Measurements from ENCODE around the gene PRRG2.

The PRRG2 gene

GRCh38 chr19:49554701-49555181 is 26.4 kb upstream of the PRRG2 start:
- Histone ChIP-seq H3K4me3 (ENCODE audit: low read depth, low read length) (no peak overlapping the region), H3K27ac (ENCODE audit: extremely low read depth, low read depth, low read length) (no peak overlapping the region), H3K9me3 (ENCODE audit: control insufficient read depth, insufficient read depth, low read depth, low read length) (no peaks in the 10 kb centered on the region), H3K4me1 (ENCODE audit: control insufficient read depth, insufficient read depth, low read length) (no peaks in the 10 kb centered on the region), H3K36me3 (ENCODE audit: control insufficient read depth in 2 of 2, insufficient read depth in 1 of 2, low read length in 2 of 2) (peaks cover 33 to 53% of the 10 kb centered on the region in 2 experiments)
- ChIA-PET POLR2A (interaction anchor here (0.5 to 1.3 kb wide), 2 partner anchors 25 to 901 kb away, joined by 3 to 4 read pairs; no protein-coding TSS in a partner anchor), CTCF (interaction anchor here (10.6 to 11.7 kb wide), 2 partner anchors 17 to 48 kb away, joined by 99 to 299 read pairs; no protein-coding TSS in a partner anchor)
- TF ChIP-seq ZNF571 (tag by site-specific recombination; IDR thresholded peaks at IDR 0.05) (no peak), ZNF549 (tag by site-specific recombination; IDR thresholded peaks at IDR 0.05) (no peak), SCRT2 (tag by site-specific recombination; IDR thresholded peaks at IDR 0.05) (peak; percentile 43; the same call in 1 of the 2 replicates), CTCF (tag by site-specific recombination; IDR thresholded peaks at IDR 0.05) (no peak), HIC1 (tag by site-specific recombination; IDR thresholded peaks at IDR 0.05) (no peak), ZNF555 (tag by site-specific recombination; conservative IDR thresholded peaks at IDR 0.05) (no peak), ZNF623 (tag by site-specific recombination; IDR thresholded peaks at IDR 0.05) (peak; percentile 78), ZNF133 (tag by site-specific recombination; IDR thresholded peaks at IDR 0.05) (no peak)

- no peak for TF ChIP-seq MEIS1 (CRISPR knock-in tag; IDR thresholded peaks at IDR 0.05; ENCODE audit: borderline replicate concordance)
- TF ChIP-seq ZBTB7A (tag by site-specific recombination; IDR thresholded peaks at IDR 0.05; ENCODE audit: low read depth) = no peak
- TF ChIP-seq GLIS2 (tag by site-specific recombination; IDR thresholded peaks at IDR 0.05) = no peak
- TF ChIP-seq ZNF132 (tag by site-specific recombination; IDR thresholded peaks at IDR 0.05; ENCODE audit: borderline replicate concordance) = no peak
- no peak for TF ChIP-seq GLIS1 (tag by site-specific recombination; IDR thresholded peaks at IDR 0.05)
- TF ChIP-seq ZNF302 (tag by site-specific recombination; IDR thresholded peaks at IDR 0.05; ENCODE audit: low read depth) = no peak
- POLR2A ChIA-PET = interaction anchor here (0.7 kb wide), 1 partner anchor 9 kb away, joined by 5 read pairs; no protein-coding TSS in a partner anchor
- H3K9me3 ChIP-seq (ENCODE audit: control insufficient read depth, insufficient read depth, low read depth, low read length) = no peaks in the 10 kb centered on the region
- H3K27ac ChIP-seq (ENCODE audit: extremely low read depth, low read depth, low read length) = no peak overlapping the region
- no peak overlapping the region for H3K4me3 ChIP-seq (ENCODE audit: low read depth, low read length)
- no peaks in the 10 kb centered on the region for H3K4me1 ChIP-seq (ENCODE audit: control insufficient read depth, insufficient read depth, low read length)
- CTCF ChIA-PET = interaction anchor here (2.0 to 10.6 kb wide), 2 partner anchors 9 to 16 kb away, joined by 11 to 99 read pairs; no protein-coding TSS in a partner anchor
- peaks cover 33 to 63% of the 10 kb centered on the region in 2 experiments for H3K36me3 ChIP-seq (ENCODE audit: control insufficient read depth in 2 of 2, insufficient read depth in 1 of 2, low read length in 2 of 2)
Observed at GRCh38 chr19:49555600-49556411, 25.3 kb upstream of the PRRG2 start.

All from HEK293 (cell line).